Fibroblast of the conjunctiva (primary cell): ENCODE data around the gene ZNF12.
"Not testable (repeated sequence)": the region's sequence is repeated elsewhere in the genome, so short reads cannot be mapped to it uniquely, and the experiment has no call there.

Experiments
- DNase-seq: peaks from one replicate; pipeline ENCODE4 v3.0.0-alpha.2; 2010; ENCODE audit warnings: low read depth

Gene ZNF12

GRCh38 chr7:6691609-6692106 lies 15.1 kb downstream of the ZNF12 start:
- DNase-seq = no peak

- no peak for DNase-seq
These were observed 15.6 kb downstream of the ZNF12 start for GRCh38 chr7:6691103-6691502.

- no peak for DNase-seq
These were observed 26.6 kb downstream of the ZNF12 start for GRCh38 chr7:6680146-6680545.

GRCh38 chr7:6675807-6676405 lies 30.8 kb downstream of the ZNF12 start:
- DNase-seq = no peak

- not testable (repeated sequence) for DNase-seq
These were observed 35.9 kb downstream of the ZNF12 start for GRCh38 chr7:6670851-6671250.

- DNase-seq = no peak
These were observed 48.0 kb downstream of the ZNF12 start for GRCh38 chr7:6658618-6659345.

- DNase-seq = no peak
These were observed 50.3 kb downstream of the ZNF12 start for GRCh38 chr7:6656413-6656812.

GRCh38 chr7:6655636-6656385 lies 50.9 kb downstream of the ZNF12 start:
- no peak for DNase-seq

- no peak for DNase-seq
These were observed 51.7 kb downstream of the ZNF12 start for GRCh38 chr7:6654842-6655610.

GRCh38 chr7:6654113-6654841 lies 52.5 kb downstream of the ZNF12 start:
- DNase-seq = no peak

- no peak for DNase-seq
These were observed 53.4 kb downstream of the ZNF12 start for GRCh38 chr7:6653071-6654003.

- no peak for DNase-seq
These were observed 54.2 kb downstream of the ZNF12 start for GRCh38 chr7:6652446-6653011.

GRCh38 chr7:6651851-6652445 lies 54.8 kb downstream of the ZNF12 start:
- no peak for DNase-seq

GRCh38 chr7:6650521-6651011 lies 56.2 kb downstream of the ZNF12 start:
- DNase-seq = no peak

GRCh38 chr7:6650086-6650485 lies 56.7 kb downstream of the ZNF12 start:
- no peak for DNase-seq

GRCh38 chr7:6649241-6649961 lies 57.3 kb downstream of the ZNF12 start:
- DNase-seq = no peak

- DNase-seq = no peak
These were observed 58.0 kb downstream of the ZNF12 start for GRCh38 chr7:6648815-6649104.

- DNase-seq = no peak
These were observed 58.5 kb downstream of the ZNF12 start for GRCh38 chr7:6648066-6648814.
